Muscle of arm (tissue), 14 donors: ENCODE data around the gene CPEB1. TPM values are rescaled to one million over a fixed set of nuclear protein-coding genes. Genes with fewer than 3 reads are reported as not detected.
A peak's percentile ranks its signal among the peaks of the same experiment; 100 is the strongest.

Source experiments
- DNase-seq: peaks from one replicate; pipeline ENCODE4 v3.0.0-alpha.2; 2013
- long read RNA-seq, 11 donors: transcript quantifications; one replicate each; lab custom pipeline, GENCODE V29; 2026
- polyA plus RNA-seq, 12 donors: library from polyadenylated mRNA; unstranded; fragments of 120-200 nt; gene quantifications; one replicate each; pipeline ENCODE4 v1.2.1, GENCODE V29; 2013; ENCODE audit not compliant: insufficient read length in 12 of 12

The CPEB1 gene
- polyA plus RNA-seq, result 1 to 10 TPM in 2 of 12 donors, under 1 TPM in 8, not detected in 2; 0.25 to 1.2 (median 0.71) TPM
- long read RNA-seq, donor 1, result 0 reads
- long read RNA-seq, donor 2, result 0 reads
- long read RNA-seq, donor 3, result 0 reads
- long read RNA-seq, donor 4, result 0 reads
- long read RNA-seq, donor 5, result 0 reads
- long read RNA-seq, donor 6, result 0 reads
- long read RNA-seq, donor 7, result 0 reads
- long read RNA-seq, donor 8, result 0 reads
- long read RNA-seq, donor 9, result 0 reads
- long read RNA-seq, donor 10, result 0 reads
- long read RNA-seq, donor 11, result 0 reads

GRCh38 chr15:82647045-82647834 is at the start of gene CPEB1:
CPEB1 (minus strand) TSS chr15:82647363; CDS start chr15:82628459, 18,904 bp downstream.
- no peak for DNase-seq

GRCh38 chr15:82692171-82692570 is 45.0 kb upstream of the CPEB1 start:
- no peak for DNase-seq

GRCh38 chr15:82689147-82689546 is 42.0 kb upstream of the CPEB1 start:
- no peak for DNase-seq

GRCh38 chr15:82688691-82689090 is 41.5 kb upstream of the CPEB1 start:
- DNase-seq, result no peak

- no peak for DNase-seq
These were observed 34.2 kb upstream of the CPEB1 start for GRCh38 chr15:82681371-82681770.

GRCh38 chr15:82680200-82681102 is 33.3 kb upstream of the CPEB1 start:
- DNase-seq, result no peak

GRCh38 chr15:82679626-82680199 is 32.5 kb upstream of the CPEB1 start:
- no peak for DNase-seq

GRCh38 chr15:82677720-82678323 is 30.7 kb upstream of the CPEB1 start:
- no peak for DNase-seq

- no peak for DNase-seq
These were observed 27.7 kb upstream of the CPEB1 start for GRCh38 chr15:82674873-82675272.

GRCh38 chr15:82670699-82671098 is 23.5 kb upstream of the CPEB1 start:
- DNase-seq, result no peak

GRCh38 chr15:82666606-82667005 is 19.4 kb upstream of the CPEB1 start:
- DNase-seq, result no peak

- DNase-seq, result no peak
These were observed 16.9 kb upstream of the CPEB1 start for GRCh38 chr15:82664021-82664420.

- peak; percentile 51 for DNase-seq
These were observed 16.0 kb upstream of the CPEB1 start for GRCh38 chr15:82663186-82663600.

GRCh38 chr15:82662641-82663040 is 15.5 kb upstream of the CPEB1 start:
- DNase-seq, result no peak

GRCh38 chr15:82660378-82660777 is 13.2 kb upstream of the CPEB1 start:
- no peak for DNase-seq

GRCh38 chr15:82656641-82657266 is 9.6 kb upstream of the CPEB1 start:
- DNase-seq, result no peak

GRCh38 chr15:82655606-82656005 is 8.4 kb upstream of the CPEB1 start:
- DNase-seq, result no peak

GRCh38 chr15:82653483-82654168 is 6.5 kb upstream of the CPEB1 start:
- no peak for DNase-seq

- no peak for DNase-seq
These were observed 4.5 kb upstream of the CPEB1 start for GRCh38 chr15:82651708-82652107.

GRCh38 chr15:82650046-82650670 is 3.0 kb upstream of the CPEB1 start:
- no peak for DNase-seq
